CD4-positive, alpha-beta T cell treated with Interleukin-4 for 1 hour (primary cell): ENCODE measurements around the gene AK4.

Experiments
- DNase-seq, 2 donors: peaks; one replicate each; pipeline ENCODE4 v3.0.0-alpha.2; 2020 to 2022

Gene AK4

DNA sequence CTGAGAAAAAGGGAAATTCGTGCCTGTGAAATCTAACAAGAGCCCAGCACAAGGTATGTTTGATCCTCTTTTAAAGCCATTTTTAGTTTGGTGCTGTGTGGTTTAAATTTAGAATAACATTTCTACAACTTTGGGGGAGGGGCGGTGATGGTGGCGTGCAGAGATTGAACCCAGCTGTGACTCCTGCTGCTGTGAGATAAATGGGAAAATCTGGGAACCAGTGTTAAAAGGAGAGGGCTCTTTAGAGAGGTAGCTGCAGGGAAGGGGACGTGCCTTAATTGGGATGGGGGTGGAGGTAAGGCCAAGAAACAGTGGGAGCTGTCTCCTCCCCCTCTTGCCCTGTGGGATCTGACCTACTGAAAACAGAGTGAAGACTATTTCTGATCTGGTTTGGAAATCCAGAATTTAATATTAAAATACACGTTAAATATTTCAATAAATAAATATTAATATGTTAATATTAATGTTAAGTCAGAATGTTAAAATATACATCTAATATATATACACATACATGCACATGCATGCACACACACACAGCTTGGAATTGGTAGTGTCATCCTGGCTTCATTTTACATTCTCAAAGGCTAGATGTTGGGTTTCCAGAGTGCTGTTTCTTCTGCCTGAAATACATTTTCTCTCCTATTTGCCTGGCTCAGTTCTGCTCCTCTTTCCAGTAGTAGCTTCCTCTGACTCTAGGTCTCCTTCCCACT lies 131.2 kb downstream of the AK4 start:
- DNase-seq, result no peak
